Lung (tissue), 12 donors: ENCODE data around the gene EPB41L2. TPM values are rescaled to one million over a fixed set of nuclear protein-coding genes. Genes with fewer than 3 reads are reported as not detected.

Source experiments
- ATAC-seq: fragments of 200-7000 bp; cut with Tn5 transposase; one replicate; pipeline ENCODE4 v1.9.1; 2020; ENCODE audit warnings: moderate number of reproducible peaks; ENCODE audit not compliant: insufficient read depth, low FRiP score
- DNase-seq, 3 donors: peaks; one replicate each; pipeline ENCODE4 v3.0.0-alpha.2; 2013 to 2017
- H3K27ac ChIP-seq, 2 donors: one replicate each; pipeline ENCODE4 v1.5.1; 2013; ENCODE audit warnings: mild to moderate bottlenecking in 2 of 2, moderate library complexity in 2 of 2, control low read depth in 1 of 2, inconsistent platforms in 1 of 2, low read depth in 1 of 2, low read length in 1 of 2
- H3K27me3 ChIP-seq, 3 donors: one replicate each; pipeline ENCODE4 v1.5.1; 2013; ENCODE audit warnings: low read length in 2 of 3; ENCODE audit not compliant: control insufficient read depth in 3 of 3, insufficient read depth in 3 of 3
- H3K36me3 ChIP-seq, 4 donors: one replicate each; pipeline ENCODE4 v1.5.1; 2013; ENCODE audit warnings: low read length in 4 of 4, mild to moderate bottlenecking in 1 of 4, moderate library complexity in 1 of 4; ENCODE audit not compliant: control insufficient read depth in 4 of 4, insufficient read depth in 4 of 4
- H3K4me1 ChIP-seq, 5 donors: one replicate each; pipeline ENCODE4 v1.5.1; 2013; ENCODE audit warnings: low read length in 5 of 5, mild to moderate bottlenecking in 2 of 5, moderate library complexity in 1 of 5; ENCODE audit not compliant: control insufficient read depth in 5 of 5, insufficient read depth in 5 of 5
- H3K4me3 ChIP-seq: one replicate; pipeline ENCODE4 v1.5.1; 2013; ENCODE audit warnings: mild to moderate bottlenecking, control low read depth, moderate library complexity
- H3K9ac ChIP-seq, 2 donors: one replicate each; pipeline ENCODE4 v1.5.1; 2013; ENCODE audit warnings: low read length in 2 of 2, control low read depth in 1 of 2; ENCODE audit not compliant: insufficient read depth in 1 of 2
- H3K9me3 ChIP-seq, 4 donors: one replicate each; pipeline ENCODE4 v1.5.1; 2013; ENCODE audit warnings: low read length in 3 of 4, mild to moderate bottlenecking in 1 of 4, moderate library complexity in 1 of 4; ENCODE audit not compliant: control insufficient read depth in 4 of 4, insufficient read depth in 3 of 4
- CTCF ChIP-seq: IDR thresholded peaks from 2 replicates; pipeline ENCODE4 v1.5.1; 2012; ENCODE audit warnings: mild to moderate bottlenecking; ENCODE audit errors: control extremely low read depth, extremely low read depth
- WGBS, 2 donors: extraction: QIAGEN DNeasy Blood & Tissue Kit; methylation state at CpG; one replicate each; pipeline ENCODE4 v1.1.7; 2013; 5-methylcytosine and 5-hydroxymethylcytosine counted together
- polyA plus RNA-seq, 2 donors: library from polyadenylated mRNA; stranded (reverse); fragments of 200-250 nt; gene quantifications; one replicate each; pipeline ENCODE4 v1.2.1, GENCODE V29; 2013
- total RNA-seq, 2 donors: library from RNA; depleted of rRNA in 1 of 2; stranded (reverse); fragments of >200 nt in 1 of 2; gene quantifications; one replicate each; pipeline ENCODE4 v1.2.1, GENCODE V29; 2014 to 2021
- donor health status: control.
- donor health status: control.
- donor health status: Bipolar disorder and iron deficiency.
- donor health status: healthy.
- donor health status: DM: yes; HTN: yes; CAD: no.

Gene EPB41L2
- total and polyA plus RNA-seq, 4 donors: 21.9 to 265 (median 52.7) TPM

GRCh38 chr6:130982941-130983456, 80.0 kb downstream of the EPB41L2 start:
- Histone ChIP-seq H3K4me1 (peaks cover 0 to 42% (median 18%) of the 10 kb centered on the region in 5 donors), H3K4me3 (no peak overlapping the region), H3K9ac (no peak overlapping the region), H3K36me3 (no peaks in the 10 kb centered on the region), H3K9me3 (peaks cover 0 to 6% (median 2%) of the 10 kb centered on the region in 4 donors), H3K27ac (no peak overlapping the region), H3K27me3 (no peaks in the 10 kb centered on the region)
- DNase-seq (no peak), ATAC-seq (no peak)
- WGBS, 2 donors: 85 to 92% methylated on average over 6 of the region's 6 CpGs
- TF ChIP-seq CTCF: no peak

- ATAC-seq (no peak), DNase-seq (peak in 1 of 3 donors; percentile 66)
- Histone ChIP-seq H3K9ac (no peak overlapping the region), H3K4me3 (no peak overlapping the region), H3K9me3 (peaks cover 0 to 6% (median 2%) of the 10 kb centered on the region in 4 donors), H3K27ac (no peak overlapping the region), H3K36me3 (no peaks in the 10 kb centered on the region), H3K27me3 (no peaks in the 10 kb centered on the region), H3K4me1 (peaks cover 0 to 42% (median 19%) of the 10 kb centered on the region in 5 donors)
- no peak for TF ChIP-seq CTCF
- 83 to 84% methylated on average over 1 of the region's 1 CpG for WGBS, 2 donors
These were observed 80.9 kb downstream of the EPB41L2 start for GRCh38 chr6:130982135-130982534.

- peaks cover 0 to 42% (median 19%) of the 10 kb centered on the region in 5 donors for H3K4me1 ChIP-seq
- no peak overlapping the region for H3K27ac ChIP-seq
- H3K9ac ChIP-seq: no peak overlapping the region
- ATAC-seq: no peak
- peak; percentile 82 to 98 (median 98) for DNase-seq
- no peaks in the 10 kb centered on the region for H3K27me3 ChIP-seq
- H3K36me3 ChIP-seq: no peaks in the 10 kb centered on the region
- peaks cover 0 to 6% (median 2%) of the 10 kb centered on the region in 4 donors for H3K9me3 ChIP-seq
- no peak overlapping the region for H3K4me3 ChIP-seq
- no peak for TF ChIP-seq CTCF
These were observed 81.6 kb downstream of the EPB41L2 start for GRCh38 chr6:130981409-130981808.
